Right atrium auricular region (tissue), 2 donors: ENCODE measurements around the gene TBCD. TPM values are rescaled to one million over a fixed set of nuclear protein-coding genes. Genes with fewer than 3 reads are reported as not detected.
"Not testable (repeated sequence)": the region's sequence is repeated elsewhere in the genome, so short reads cannot be mapped to it uniquely, and the experiment has no call there.

ENCODE experiments used
- DNase-seq: peaks from one replicate; pipeline ENCODE4 v3.0.0-alpha.2; 2019; ENCODE audit warnings: low spot score
- H3K27ac ChIP-seq, 2 donors: fragments of 200-600 bp; sonication (generic); 1 replicate in 1 of 2; 2 replicates in 1 of 2; pipeline ENCODE4 v1.5.1; 2016 to 2019
- H3K27me3 ChIP-seq, 2 donors: fragments of 200-600 bp; sonication (generic); one replicate each; pipeline versions ENCODE4 v1.5.1 to v1.6.0; 2017 to 2019
- H3K36me3 ChIP-seq: fragments of 200-600 bp; sonication (generic); one replicate; pipeline ENCODE4 v1.5.1; 2016
- H3K4me1 ChIP-seq, 2 donors: fragments of 200-600 bp; sonication (generic); one replicate each; pipeline versions ENCODE4 v1.5.1 to v1.6.0; 2017 to 2019
- H3K4me3 ChIP-seq, 2 donors: fragments of 200-600 bp; sonication (generic); 1 replicate in 1 of 2; 2 replicates in 1 of 2; pipeline ENCODE4 v1.5.1; 2017 to 2019; ENCODE audit warnings: mild to moderate bottlenecking in 1 of 2, moderate library complexity in 1 of 2
- H3K9me3 ChIP-seq, 2 donors: fragments of 200-600 bp; sonication (generic); one replicate each; pipeline ENCODE4 v1.5.1; 2019
- total RNA-seq, 2 donors: library from RNA; depleted of rRNA; stranded (reverse); fragments of >200 nt; gene quantifications; one replicate each; pipeline ENCODE4 v1.1.0, GENCODE V29; 2016
- TF ChIP-seq, protein P1 (sequence below), 2 donors: fragments of 200-600 bp; sonication (generic); IDR thresholded peaks; one replicate each; pipeline ENCODE4 v1.5.1; 2019; ENCODE audit warnings: antibody characterized with exemption in 2 of 2

Gene TBCD
- total RNA-seq, 2 donors from 2014 or later, result 19.4 to 29.6 TPM

DNA sequence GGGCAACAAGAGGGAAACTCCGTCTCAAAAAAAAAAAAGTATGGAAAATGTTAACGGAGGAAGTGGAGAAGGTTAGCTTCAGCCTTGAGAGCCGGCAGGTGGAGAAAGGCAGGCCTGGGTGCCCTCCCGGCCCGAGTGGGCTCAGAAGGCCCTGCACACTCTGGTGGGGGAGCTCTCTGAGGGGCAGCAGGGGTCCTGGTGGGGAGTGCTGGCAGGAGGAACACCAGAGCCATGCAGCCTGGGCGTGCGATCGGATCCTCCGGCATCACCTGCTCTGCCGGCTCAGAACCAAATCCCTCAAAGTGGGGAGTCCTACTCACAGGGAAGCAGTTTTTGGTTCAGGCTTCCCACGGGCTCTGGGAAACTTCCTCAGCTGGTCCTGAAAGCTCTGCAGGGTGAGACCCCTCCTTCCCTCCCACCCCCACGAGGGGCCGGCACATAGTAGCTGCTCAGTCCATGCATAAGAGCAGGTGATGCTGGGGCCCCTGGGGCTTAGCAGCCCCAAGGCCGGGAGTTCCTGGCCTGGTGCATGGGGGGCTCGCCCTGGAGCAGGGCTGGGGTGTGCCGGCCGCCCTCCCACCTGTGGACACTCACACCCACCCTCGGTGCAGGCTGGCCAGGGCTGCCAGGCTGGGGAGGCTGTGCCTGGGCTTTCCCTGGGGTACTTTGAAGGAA, 15.2 kb upstream of the TBCD start:
- peaks cover 0 to 23% of the 10 kb centered on the region in 2 donors for H3K4me1 ChIP-seq
- no peaks in the 10 kb centered on the region for H3K27me3 ChIP-seq
- H3K4me3 ChIP-seq, result peak overlapping the region; percentile 75 to 85
- no peaks in the 10 kb centered on the region for H3K9me3 ChIP-seq
- H3K27ac ChIP-seq, result peak overlapping the region; percentile 93 to 95
- TF ChIP-seq, protein P1, sequence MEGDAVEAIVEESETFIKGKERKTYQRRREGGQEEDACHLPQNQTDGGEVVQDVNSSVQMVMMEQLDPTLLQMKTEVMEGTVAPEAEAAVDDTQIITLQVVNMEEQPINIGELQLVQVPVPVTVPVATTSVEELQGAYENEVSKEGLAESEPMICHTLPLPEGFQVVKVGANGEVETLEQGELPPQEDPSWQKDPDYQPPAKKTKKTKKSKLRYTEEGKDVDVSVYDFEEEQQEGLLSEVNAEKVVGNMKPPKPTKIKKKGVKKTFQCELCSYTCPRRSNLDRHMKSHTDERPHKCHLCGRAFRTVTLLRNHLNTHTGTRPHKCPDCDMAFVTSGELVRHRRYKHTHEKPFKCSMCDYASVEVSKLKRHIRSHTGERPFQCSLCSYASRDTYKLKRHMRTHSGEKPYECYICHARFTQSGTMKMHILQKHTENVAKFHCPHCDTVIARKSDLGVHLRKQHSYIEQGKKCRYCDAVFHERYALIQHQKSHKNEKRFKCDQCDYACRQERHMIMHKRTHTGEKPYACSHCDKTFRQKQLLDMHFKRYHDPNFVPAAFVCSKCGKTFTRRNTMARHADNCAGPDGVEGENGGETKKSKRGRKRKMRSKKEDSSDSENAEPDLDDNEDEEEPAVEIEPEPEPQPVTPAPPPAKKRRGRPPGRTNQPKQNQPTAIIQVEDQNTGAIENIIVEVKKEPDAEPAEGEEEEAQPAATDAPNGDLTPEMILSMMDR (IDR thresholded peaks at IDR 0.05), result no peak
- H3K36me3 ChIP-seq, result peaks cover 22% of the 10 kb centered on the region
- no peak for DNase-seq

DNA sequence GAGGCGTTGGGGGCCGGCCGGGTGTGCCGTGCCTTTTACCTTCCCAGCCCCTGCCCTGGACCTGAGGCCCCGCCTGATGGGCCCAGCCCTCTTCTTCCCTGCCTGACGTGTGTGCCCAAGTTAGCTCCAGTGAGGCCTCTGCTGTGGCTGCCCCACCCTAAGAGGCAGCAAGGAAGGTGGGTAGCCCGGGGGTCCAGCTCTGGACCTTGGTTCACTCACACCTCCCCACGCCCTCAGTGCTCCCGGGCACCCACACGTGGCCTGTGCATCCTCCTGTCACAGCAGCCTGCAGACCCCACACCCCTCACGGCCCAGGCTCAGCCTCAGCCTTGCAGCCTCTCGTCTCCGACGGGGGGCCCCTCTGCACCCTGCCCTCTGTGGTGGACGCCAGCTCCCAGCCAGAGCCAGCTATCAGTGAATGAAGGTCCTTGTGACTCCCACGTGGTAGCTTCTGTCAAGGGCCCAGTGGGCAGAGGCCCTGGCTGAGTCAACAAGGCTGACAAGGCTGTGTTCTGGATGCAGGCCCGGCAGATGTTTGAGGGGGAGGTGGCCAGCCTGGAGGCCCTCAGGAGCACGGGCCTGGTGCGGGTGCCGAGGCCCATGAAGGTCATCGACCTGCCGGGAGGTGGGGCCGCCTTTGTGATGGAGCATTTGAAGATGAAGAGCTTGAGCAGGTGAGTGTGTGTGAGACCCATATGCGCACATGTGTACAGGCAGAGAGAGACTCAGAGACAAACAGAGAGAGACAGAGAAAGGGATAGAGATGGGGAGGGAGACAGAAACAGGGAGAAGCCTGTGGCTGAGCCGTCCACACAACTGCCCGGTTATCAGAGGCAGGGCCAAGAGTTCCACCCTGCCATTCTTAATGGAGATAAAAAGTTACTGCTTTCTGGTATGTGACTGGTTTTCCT, 13.6 kb upstream of the TBCD start:
- Histone ChIP-seq H3K36me3 (peaks cover 37% of the 10 kb centered on the region), H3K27me3 (no peaks in the 10 kb centered on the region), H3K4me3 (peak overlapping the region in 1 of 2 donors; percentile 11), H3K9me3 (no peaks in the 10 kb centered on the region), H3K27ac (peak overlapping the region; percentile 93 to 95), H3K4me1 (peaks cover 0 to 23% of the 10 kb centered on the region in 2 donors)
- peak; percentile 82 for DNase-seq
- TF ChIP-seq, protein P1 (IDR thresholded peaks at IDR 0.05), result no peak

DNA sequence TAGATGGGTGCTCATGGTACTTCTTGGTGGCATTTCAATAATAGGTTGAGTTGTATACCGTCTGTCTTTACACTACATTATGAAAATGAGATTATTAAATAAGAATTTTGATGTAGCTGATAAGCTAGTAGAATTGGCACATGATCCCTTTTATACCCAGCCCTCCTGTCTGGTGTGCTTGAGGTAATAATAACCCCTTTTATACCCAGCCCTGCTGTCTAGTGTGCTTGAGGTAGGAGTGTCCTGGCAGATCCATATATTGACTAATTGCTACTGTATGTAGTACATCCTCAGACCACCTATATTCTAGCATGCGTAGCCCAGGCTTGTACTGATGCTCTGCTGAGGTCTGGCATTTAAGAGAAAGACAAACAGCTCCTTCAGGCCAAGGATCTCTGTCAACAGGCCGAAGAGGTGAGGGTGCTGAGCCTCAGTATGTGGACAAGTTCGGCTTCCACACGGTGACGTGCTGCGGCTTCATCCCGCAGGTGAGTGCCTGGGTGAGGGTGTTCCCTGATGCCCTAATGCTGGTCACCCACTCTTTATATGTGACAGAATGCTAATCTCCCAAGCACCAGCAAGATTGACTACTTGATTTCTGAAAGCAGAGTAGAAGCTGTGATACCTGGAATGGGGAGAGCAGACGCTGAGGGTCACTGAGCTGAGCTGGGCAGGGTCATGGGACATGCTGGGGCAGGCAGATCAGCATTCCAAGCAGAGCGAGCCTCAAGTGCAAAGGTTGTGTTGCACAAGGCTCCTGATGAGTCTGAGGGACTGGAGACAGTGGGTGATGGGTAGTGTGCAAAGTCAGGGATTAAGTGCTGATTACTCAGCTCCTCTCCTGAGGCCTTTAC, 10.7 kb upstream of the TBCD start:
- no peak overlapping the region for H3K27ac ChIP-seq
- H3K27me3 ChIP-seq, result no peaks in the 10 kb centered on the region
- peaks cover 43% of the 10 kb centered on the region for H3K36me3 ChIP-seq
- DNase-seq, result no peak
- H3K4me1 ChIP-seq, result peaks cover 0 to 14% of the 10 kb centered on the region in 2 donors
- no peaks in the 10 kb centered on the region for H3K9me3 ChIP-seq
- H3K4me3 ChIP-seq, result no peak overlapping the region
- TF ChIP-seq, protein P1 (IDR thresholded peaks at IDR 0.05), result no peak

DNA sequence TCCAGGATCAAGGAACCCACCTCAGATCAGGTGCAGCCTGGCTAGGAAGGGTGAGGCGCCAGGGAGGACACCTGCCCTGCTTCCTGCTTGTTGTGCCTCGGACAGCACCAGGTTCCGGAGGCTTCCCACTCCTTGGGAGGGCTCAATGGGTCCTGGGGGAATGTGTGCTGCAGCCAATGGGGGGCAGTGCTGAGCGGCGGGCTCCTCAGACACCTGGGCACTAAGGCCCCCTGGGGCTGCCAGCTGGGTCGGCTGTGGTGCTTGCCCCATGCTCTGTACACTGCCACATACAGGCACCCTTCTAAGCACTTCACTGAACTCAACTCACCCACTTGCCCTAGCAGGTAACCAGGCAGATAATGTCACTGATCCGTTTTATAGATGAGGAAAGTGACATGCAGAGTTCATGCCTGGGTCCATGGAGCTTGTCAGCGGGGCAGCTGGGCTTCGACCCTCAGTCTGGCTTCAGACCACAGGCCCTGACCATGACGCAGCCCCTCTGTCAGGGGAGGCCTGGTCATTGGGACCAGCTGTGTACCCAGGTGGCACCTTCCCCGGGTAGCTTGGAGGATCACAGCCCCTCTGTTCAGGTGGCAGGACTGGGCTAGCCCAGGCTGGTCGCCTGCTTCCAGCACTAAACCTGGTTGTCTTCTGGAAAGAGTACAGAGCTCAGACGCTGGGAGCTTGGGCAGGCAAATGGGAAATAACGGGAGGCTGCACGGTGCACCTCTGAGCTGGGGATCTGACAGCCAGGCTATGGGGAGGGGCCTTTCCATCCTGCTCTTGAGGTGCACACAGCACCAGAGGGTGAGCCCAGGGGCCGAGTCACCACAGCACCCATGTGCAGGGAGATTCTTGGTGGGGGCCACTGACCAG, 8.3 kb upstream of the TBCD start:
- Histone ChIP-seq H3K9me3 (no peaks in the 10 kb centered on the region), H3K36me3 (peaks cover 43% of the 10 kb centered on the region), H3K4me3 (no peak overlapping the region), H3K27me3 (no peaks in the 10 kb centered on the region), H3K4me1 (no peaks in the 10 kb centered on the region), H3K27ac (no peak overlapping the region)
- DNase-seq, result no peak
- TF ChIP-seq, protein P1 (IDR thresholded peaks at IDR 0.05), result no peak

DNA sequence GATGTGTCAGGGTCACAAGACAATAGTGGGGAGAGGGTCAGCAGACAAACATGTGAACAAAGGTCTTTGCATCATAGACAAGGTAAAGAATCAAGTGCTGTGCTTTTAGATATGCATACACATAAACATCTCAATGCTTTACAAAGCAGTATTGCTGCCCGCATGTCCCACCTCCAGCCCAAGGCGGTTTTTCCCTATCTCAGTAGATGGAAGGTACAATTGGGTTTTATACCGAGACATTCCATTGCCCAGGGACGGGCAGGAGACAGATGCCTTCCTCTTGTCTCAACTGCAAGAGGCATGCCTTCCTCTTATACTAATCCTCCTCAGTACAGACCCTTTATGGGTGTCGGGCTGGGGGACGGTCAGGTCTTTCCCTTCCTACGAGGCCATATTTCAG, 7.1 kb upstream of the TBCD start:
- H3K36me3 ChIP-seq, result peaks cover 41% of the 10 kb centered on the region
- H3K9me3 ChIP-seq, result not testable (repeated sequence)

More for the DNA sequence above, 7.1 kb upstream of the TBCD start:
- not testable (repeated sequence) for DNase-seq, H3K4me3 ChIP-seq, H3K4me1 ChIP-seq, H3K27me3 ChIP-seq, H3K27ac ChIP-seq
